ENCODE results near the gene STUB1.

GRCh38 chr16:676913-677312 is 3.3 kb upstream of the STUB1 start:
- TF ChIP-seq CTCF (IDR thresholded peaks at IDR 0.05) (no peak), POLR2A (IDR thresholded peaks at IDR 0.05) (no peak)
